NCI-H2081 (cell line): ENCODE data around the gene DNAAF1.
"Not testable (repeated sequence)": the region's sequence is repeated elsewhere in the genome, so short reads cannot be mapped to it uniquely, and the experiment has no call there.

Experiments used
- DNase-seq, 2 experiments: peaks; one replicate each; lab custom pipeline; 2025; lab: John Stamatoyannopoulos, UW

DNAAF1 gene

GRCh38 chr16:84212154-84212553, 67.0 kb downstream of the DNAAF1 start:
- no peak for DNase-seq

GRCh38 chr16:84212631-84213030, 67.5 kb downstream of the DNAAF1 start:
- DNase-seq = no peak

DNA sequence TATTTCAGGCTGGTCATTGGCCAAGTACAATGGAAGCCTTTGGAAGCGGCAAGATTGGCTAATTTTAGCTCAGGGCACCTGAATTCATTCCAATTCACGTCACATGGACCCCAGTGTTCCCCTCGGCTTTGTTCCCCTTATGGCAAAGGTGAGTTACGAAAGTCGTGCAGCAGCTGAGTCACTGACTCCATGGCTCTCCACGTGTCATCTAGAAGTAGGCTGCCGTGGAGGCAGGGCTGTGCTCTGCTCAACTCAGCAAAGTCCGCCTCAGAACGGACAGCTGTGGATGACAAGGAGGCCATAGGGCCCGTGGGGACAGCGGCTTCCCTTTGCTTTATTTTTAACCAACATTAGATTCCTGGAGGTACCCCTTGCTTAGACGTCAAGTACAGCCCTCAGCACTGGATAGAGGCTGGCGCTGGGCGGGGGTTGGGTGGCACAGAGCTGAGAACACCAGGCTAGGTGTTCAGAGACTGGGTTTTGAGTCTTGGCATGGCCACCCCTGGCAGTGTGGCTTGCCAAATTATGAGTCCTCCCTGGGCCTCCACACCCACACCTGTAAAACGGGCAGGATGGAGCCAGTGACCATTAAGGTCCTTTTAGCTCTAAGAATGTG, 69.5 kb downstream of the DNAAF1 start:
- DNase-seq = no peak

DNA sequence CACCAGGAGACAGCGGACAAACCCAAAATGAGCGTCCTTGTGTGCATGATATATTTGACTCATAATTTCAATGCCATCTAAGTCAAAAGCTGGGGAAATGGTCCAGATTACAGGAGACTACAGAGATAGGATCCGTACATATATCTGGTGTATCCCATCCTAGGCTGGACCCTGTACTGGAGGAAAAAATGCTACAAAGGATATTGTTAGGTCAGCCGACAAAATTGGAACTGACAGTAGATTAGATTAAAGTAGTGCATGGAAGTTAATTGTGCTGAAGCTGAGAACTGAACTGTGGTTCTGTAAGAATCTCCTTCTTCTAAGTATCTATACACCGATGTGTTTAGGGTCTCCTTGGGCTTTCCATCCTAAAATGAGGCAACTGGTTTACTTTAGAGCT, 70.4 kb downstream of the DNAAF1 start:
- no peak for DNase-seq

DNA sequence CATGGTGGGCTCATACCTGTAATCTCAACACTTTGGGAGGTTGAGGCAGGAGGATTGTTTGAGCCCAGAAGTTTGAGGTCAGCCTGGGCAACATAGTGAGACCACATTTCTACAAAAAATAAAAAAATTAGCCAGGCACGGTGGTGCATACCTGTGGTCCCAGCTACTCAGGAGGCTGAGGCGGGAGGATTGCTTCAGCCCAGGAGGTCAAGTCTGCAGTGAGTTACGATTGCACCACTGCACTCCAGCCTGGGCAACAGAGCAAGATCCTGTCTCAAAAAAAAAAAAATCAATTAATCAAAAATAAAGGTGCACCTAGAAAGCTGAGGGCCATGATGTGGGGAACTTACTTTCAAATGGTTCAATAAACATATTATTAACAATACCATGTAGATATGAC, 71.0 kb downstream of the DNAAF1 start:
- not testable (repeated sequence) for DNase-seq

DNA sequence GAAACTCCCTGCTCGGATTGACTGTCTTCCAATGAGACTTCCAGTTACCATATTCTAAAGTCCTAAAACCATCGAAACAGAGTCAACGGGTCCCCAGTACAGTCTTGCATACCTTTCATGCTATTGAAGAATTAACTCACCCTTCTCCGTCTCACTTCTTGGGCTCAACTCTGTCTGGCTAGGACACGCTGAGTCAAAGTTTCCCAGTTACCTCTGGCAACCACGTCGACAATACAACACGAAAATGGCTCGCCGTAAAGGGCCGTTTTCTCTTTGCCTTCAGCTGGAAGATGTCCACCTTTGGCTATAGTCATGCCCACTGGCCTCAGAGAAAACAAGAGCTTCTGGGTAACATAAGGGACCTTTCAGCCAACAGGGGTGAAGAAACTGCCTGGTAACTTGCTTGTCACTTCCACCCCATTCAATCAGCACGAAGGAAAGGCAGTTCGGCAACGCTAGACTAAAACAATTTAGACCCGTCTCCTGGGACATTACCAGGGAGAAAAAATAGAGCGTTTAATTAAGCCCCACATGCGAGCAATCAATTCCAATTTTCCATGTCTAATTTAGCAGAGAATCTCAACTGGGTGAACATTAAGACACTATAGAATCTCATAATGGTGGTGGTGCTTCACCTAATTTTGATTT, 73.2 kb downstream of the DNAAF1 start:
- no peak for DNase-seq

DNA sequence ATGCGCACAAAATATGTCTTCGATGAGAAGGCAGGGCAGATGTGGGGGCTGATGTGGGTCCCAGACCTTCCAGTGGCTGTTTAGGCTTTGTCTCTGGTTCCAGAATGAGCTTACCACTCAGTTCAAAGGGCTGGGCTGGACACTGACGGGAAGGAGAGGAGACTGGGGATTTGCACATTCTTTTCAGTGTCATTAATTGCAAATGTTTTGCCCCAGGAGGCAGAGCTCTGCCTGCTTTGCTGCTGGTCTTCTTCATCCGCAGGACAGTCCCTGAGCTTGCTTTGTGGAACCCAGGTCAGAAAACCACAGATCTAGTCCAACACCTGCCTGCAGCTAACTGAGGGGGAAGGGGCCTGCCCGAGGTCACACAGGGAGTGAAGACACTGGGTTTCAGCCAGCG, 73.8 kb downstream of the DNAAF1 start:
- DNase-seq = no peak

- DNase-seq = no peak
Observed at GRCh38 chr16:84220851-84221250, 75.7 kb downstream of the DNAAF1 start.

DNA sequence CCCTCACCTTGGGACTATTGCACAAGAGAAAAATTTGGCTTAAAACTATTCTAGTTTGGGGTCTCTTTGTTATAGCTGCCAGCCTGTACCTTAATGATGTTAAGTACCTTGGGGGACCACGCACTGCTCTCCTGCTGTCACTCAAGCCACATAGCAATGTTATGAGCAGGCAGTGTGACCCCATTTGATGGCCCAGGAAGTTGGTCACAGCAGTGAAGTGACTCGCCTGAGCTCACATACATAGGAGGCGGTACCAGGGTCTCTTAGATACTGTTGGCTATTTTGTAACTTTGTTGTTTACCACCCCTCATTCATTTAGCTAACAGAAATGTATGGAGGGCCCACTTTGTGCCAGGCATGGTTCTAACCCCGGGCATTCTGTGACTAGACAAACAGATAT, 78.3 kb downstream of the DNAAF1 start:
- no peak for DNase-seq

- no peak for DNase-seq
Observed at GRCh38 chr16:84224554-84224953, 79.4 kb downstream of the DNAAF1 start.

DNA sequence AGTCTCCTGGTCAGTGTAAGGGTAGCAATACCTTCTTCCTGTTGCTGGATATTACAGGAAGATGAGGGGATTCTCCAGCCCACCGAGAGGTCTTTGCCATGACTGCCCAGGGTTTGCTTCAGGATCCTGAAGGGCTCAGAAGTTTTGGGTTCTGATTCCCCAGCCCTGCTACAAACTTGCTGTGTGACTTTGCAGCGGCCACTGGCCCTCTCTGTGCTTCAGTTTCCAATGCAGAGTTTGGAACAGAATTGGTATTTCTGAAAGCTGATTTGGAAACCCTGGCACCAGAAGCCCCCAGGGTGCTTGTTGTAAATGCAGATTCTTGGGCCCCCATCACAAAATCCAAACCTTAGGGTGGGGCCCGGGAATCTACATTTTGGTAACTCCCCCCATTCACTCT, 80.0 kb downstream of the DNAAF1 start:
- no peak for DNase-seq

GRCh38 chr16:84225571-84225970, 80.5 kb downstream of the DNAAF1 start:
- DNase-seq = no peak

DNA sequence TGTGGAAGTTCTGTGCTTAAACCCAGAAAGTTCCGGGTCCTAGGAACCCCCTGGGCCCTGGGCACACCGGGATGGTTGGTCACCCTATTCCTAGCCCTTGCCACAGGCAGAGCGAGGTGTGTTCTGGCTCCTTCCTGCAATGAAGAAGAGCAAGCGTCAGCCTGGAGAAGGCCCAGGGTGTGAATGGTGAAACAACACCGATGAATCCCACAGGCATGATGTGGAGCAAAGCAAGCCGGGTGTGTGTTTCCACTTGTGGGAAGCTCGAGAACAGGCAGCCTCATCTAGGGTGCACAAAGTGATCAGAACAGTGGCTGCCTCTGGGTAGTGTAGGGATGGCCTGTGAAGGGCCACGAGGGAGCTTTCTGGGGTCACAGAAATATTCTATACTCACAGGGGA, 80.9 kb downstream of the DNAAF1 start:
- no peak for DNase-seq
